SK-N-SH (cell line): ENCODE data around the gene CMC2. TPM values are rescaled to one million over a fixed set of nuclear protein-coding genes. Genes with fewer than 3 reads are reported as not detected.

ENCODE experiments used
- CTCF ChIA-PET: fragments of 300-600, 350-600 bp; formaldehyde crosslinking; extraction: SDS; loops from one replicate; lab custom pipeline; 2021; lab: Yijun Ruan, JAX
- POLR2A ChIA-PET: fragments of 350-600 bp; sonication (Branson Sonifier 250); formaldehyde crosslinking; extraction: SDS; loops from one replicate; lab custom pipeline; 2020; ENCODE audit warnings: antibody characterized with exemption, inconsistent platforms; lab: Yijun Ruan, JAX
- DNase-seq: peaks from one replicate; pipeline ENCODE4 v3.0.0; 2012
- H2AFZ ChIP-seq: fragments of 200-600 bp; sonication (generic); 2 replicates; pipeline ENCODE4 v1.8.1; 2016; ENCODE audit warnings: antibody characterized with exemption, mild to moderate bottlenecking, low read depth
- H3F3A ChIP-seq: fragments of 200-600 bp; sonication (generic); replicated peaks from 2 replicates; pipeline ENCODE3; 2016; ENCODE audit warnings: antibody characterized with exemption, mild to moderate bottlenecking; ENCODE audit not compliant: insufficient read depth
- H3K27ac ChIP-seq, 2 experiments: fragments of 200-500 bp in 1 of 2; fragments of 200-600 bp in 1 of 2; sonication (Bioruptor generic) in 1 of 2; sonication (generic), shearing (Covaris generic) in 1 of 2; 2 replicates each; pipeline versions ENCODE4 v1.5.1 to v1.6.1; 2014 to 2016; ENCODE audit warnings: low read depth in 2 of 2, inconsistent platforms in 1 of 2, low read length in 1 of 2, mild to moderate bottlenecking in 1 of 2, mixed read lengths in 1 of 2
- H3K27me3 ChIP-seq: fragments of 200-600 bp; sonication (generic), shearing (Covaris generic); 2 replicates; pipeline ENCODE4 v1.6.1; 2016; ENCODE audit warnings: mixed run types; ENCODE audit not compliant: insufficient read depth
- H3K36me3 ChIP-seq, 2 experiments: fragments of 200-500 bp in 1 of 2; fragments of 200-600 bp in 1 of 2; sonication (Bioruptor generic) in 1 of 2; sonication (generic) in 1 of 2; replicated peaks in 1 of 2; 2 replicates each; pipeline versions ENCODE3 to v1.5.1; 2014 to 2016; ENCODE audit warnings: low read length in 1 of 2, mild to moderate bottlenecking in 1 of 2; ENCODE audit not compliant: insufficient read depth in 2 of 2, control insufficient read depth in 1 of 2
- H3K4me1 ChIP-seq, 2 experiments: fragments of 200-500 bp in 1 of 2; fragments of 200-600 bp in 1 of 2; sonication (Bioruptor generic) in 1 of 2; sonication (generic), shearing (Covaris generic) in 1 of 2; 2 replicates each; pipeline versions ENCODE4 v1.5.1 to v1.6.1; 2014 to 2016; ENCODE audit warnings: low read depth in 1 of 2, low read length in 1 of 2, mixed run types in 1 of 2; ENCODE audit not compliant: insufficient read depth in 2 of 2, control insufficient read depth in 1 of 2
- H3K4me2 ChIP-seq: fragments of 200-600 bp; sonication (generic), shearing (Covaris generic); 2 replicates; pipeline ENCODE4 v1.6.1; 2017; ENCODE audit warnings: mixed run types
- H3K4me3 ChIP-seq, 2 experiments: fragments of 200-500 bp in 1 of 2; fragments of 200-600 bp in 1 of 2; sonication (Bioruptor generic) in 1 of 2; sonication (generic), shearing (Covaris generic) in 1 of 2; 2 replicates each; pipeline versions ENCODE4 v1.5.1 to v1.8.1; 2014 to 2016; ENCODE audit warnings: low read depth in 2 of 2, inconsistent platforms in 1 of 2, low read length in 1 of 2, mild to moderate bottlenecking in 1 of 2, mixed read lengths in 1 of 2, moderate library complexity in 1 of 2
- H3K79me2 ChIP-seq: fragments of 200-600 bp; sonication (generic); 2 replicates; pipeline ENCODE4 v1.8.1; 2017; ENCODE audit warnings: mild to moderate bottlenecking; ENCODE audit not compliant: insufficient read depth
- H3K9ac ChIP-seq: fragments of 200-600 bp; sonication (generic); 2 replicates; pipeline ENCODE4 v1.6.1; 2017; ENCODE audit warnings: mixed run types
- H3K9me2 ChIP-seq: fragments of 200-600 bp; sonication (generic); 2 replicates; pipeline ENCODE4 v1.6.1; 2017; ENCODE audit warnings: mixed run types
- H3K9me3 ChIP-seq: fragments of 200-600 bp; sonication (generic); 2 replicates; pipeline ENCODE4 v1.6.1; 2017; ENCODE audit warnings: mixed run types, mild to moderate bottlenecking, moderate library complexity
- H4K20me1 ChIP-seq: fragments of 200-600 bp; sonication (generic); 2 replicates; pipeline ENCODE4 v1.6.1; 2017; ENCODE audit warnings: mild to moderate bottlenecking, mixed run types; ENCODE audit not compliant: insufficient read depth
- CHD2 ChIP-seq: fragments of 150-350 bp; IDR thresholded peaks from 2 replicates; pipeline ENCODE4 v1.6.1; 2018; ENCODE audit warnings: low read length; ENCODE audit not compliant: partially characterized antibody
- EP300 ChIP-seq, 2 experiments: IDR thresholded peaks; 2 replicates each; pipeline versions ENCODE4 v1.4.0 to v1.6.1; 2012; ENCODE audit warnings: borderline replicate concordance in 1 of 2, low read depth in 1 of 2, low read length in 1 of 2
- EZH2phosphoT487 ChIP-seq: fragments of 200-600 bp; sonication (generic); IDR thresholded peaks from 2 replicates; pipeline ENCODE4 v1.6.1; 2017; ENCODE audit warnings: low read depth, mixed run types, mild to moderate bottlenecking, antibody characterized with exemption, moderate library complexity, borderline replicate concordance
- GABPA ChIP-seq: IDR thresholded peaks from 2 replicates; pipeline ENCODE4 v1.4.0; 2012; ENCODE audit warnings: low read depth, mild to moderate bottlenecking
- NFIC ChIP-seq: IDR thresholded peaks from 2 replicates; pipeline ENCODE4 v1.4.0; 2012; ENCODE audit warnings: borderline replicate concordance
- NRF1 ChIP-seq: IDR thresholded peaks from 2 replicates; pipeline ENCODE4 v1.6.1; 2012; ENCODE audit warnings: low read depth, mild to moderate bottlenecking, low read length
- TAF1 ChIP-seq: IDR thresholded peaks from 2 replicates; pipeline ENCODE4 v1.6.1; 2012; ENCODE audit warnings: low read depth, mild to moderate bottlenecking, low read length, moderate library complexity, borderline replicate concordance
- USF1 ChIP-seq: IDR thresholded peaks from 2 replicates; pipeline ENCODE4 v1.4.0; 2012; ENCODE audit warnings: low read depth, borderline replicate concordance
- WGBS: methylation state at CpG from one replicate; pipeline ENCODE4 v1.1.6; 2017; ENCODE audit warnings: low lambda C conversion rate; 5-methylcytosine and 5-hydroxymethylcytosine counted together
- polyA plus RNA-seq, 3 experiments: library from polyadenylated mRNA; depleted of rRNA; stranded (reverse); fragments of >200 nt; gene quantifications; 2 replicates each; pipeline ENCODE4 v1.2.3, GENCODE V29; 2012

CMC2 gene
- polyA plus RNA-seq, 1 of the 3 experiments (the other 2 are of a cell fraction) = 135 TPM

GRCh38 chr16:80938004-80938878 is 68.4 kb downstream of the CMC2 start (continued):
- TF ChIP-seq EZH2phosphoT487 = no peak

- Histone ChIP-seq H3K36me3 (no peaks in the 10 kb centered on the region), H3F3A (peaks cover 26% of the 10 kb centered on the region), H3K4me3 (no peak overlapping the region), H3K9me2 (no peaks in the 10 kb centered on the region), H3K9me3 (no peaks in the 10 kb centered on the region), H3K9ac (no peak overlapping the region), H3K4me2 (no peak overlapping the region), H2AFZ (no peak overlapping the region), H3K27ac (peak overlapping the region in 1 of 2 experiments; percentile 80; a peak in 1 of 4 replicates), H3K79me2 (no peaks in the 10 kb centered on the region), H4K20me1 (no peaks in the 10 kb centered on the region), H3K4me1 (peaks cover 0 to 14% of the 10 kb centered on the region in 2 experiments; a peak in 2 of 4 replicates), H3K27me3 (no peaks in the 10 kb centered on the region)
- TF ChIP-seq NFIC (0 out of 2 replicates have a peak, but pooled peaks have one; percentile 28), GABPA (no peak)
- CTCF ChIA-PET = interaction anchor here (1.1 kb wide), 1 partner anchor 12 kb away, joined by 3 read pairs; no protein-coding TSS in a partner anchor
- POLR2A ChIA-PET = no interaction called here
- no peak for DNase-seq
- WGBS = 84% methylated on average over 2 of the region's 2 CpGs
These were observed 70.3 kb downstream of the CMC2 start for GRCh38 chr16:80936410-80936809.

- POLR2A ChIA-PET = no interaction called here
- no peaks in the 10 kb centered on the region for H4K20me1 ChIP-seq
- DNase-seq = no peak
- no peaks in the 10 kb centered on the region for H3K27me3 ChIP-seq
- H3K4me3 ChIP-seq = no peak overlapping the region
- no peaks in the 10 kb centered on the region for H3K79me2 ChIP-seq
- H3F3A ChIP-seq = peaks cover 26% of the 10 kb centered on the region
- CTCF ChIA-PET = interaction anchor here (1.1 kb wide), 1 partner anchor 11 kb away, joined by 3 read pairs; no protein-coding TSS in a partner anchor
- no peak for TF ChIP-seq NRF1
- TF ChIP-seq USF1 = no peak
- TF ChIP-seq EP300 (IDR thresholded peaks at IDR 0.05; ENCODE audit: borderline replicate concordance in 1 of 2, low read depth in 1 of 2, low read length in 1 of 2) = no peak
- no peak for TF ChIP-seq CHD2
- no peak for TF ChIP-seq TAF1
- no peak overlapping the region for H3K27ac ChIP-seq
- H3K9ac ChIP-seq = no peak overlapping the region
- no peaks in the 10 kb centered on the region for H3K36me3 ChIP-seq
- H3K9me3 ChIP-seq = no peaks in the 10 kb centered on the region
- WGBS = 73% methylated on average over 3 of the region's 3 CpGs
- no peaks in the 10 kb centered on the region for H3K9me2 ChIP-seq
- H3K4me1 ChIP-seq = peaks cover 0 to 14% of the 10 kb centered on the region in 2 experiments; a peak in 2 of 4 replicates
- H3K4me2 ChIP-seq = no peak overlapping the region
- H2AFZ ChIP-seq = no peak overlapping the region
These were observed 71.0 kb downstream of the CMC2 start for GRCh38 chr16:80935691-80936090.
